HG02623 (cell line): ENCODE data around the gene APBA2.
"Not testable (repeated sequence)": the region's sequence is repeated elsewhere in the genome, so short reads cannot be mapped to it uniquely, and the experiment has no call there.

Experiments used
- ATAC-seq: cut with Tn5 transposase; IDR thresholded peaks from one replicate; pipeline ENCODE4 v1.9.1; 2021; ENCODE audit warnings: moderate library complexity; ENCODE audit not compliant: unreplicated experiment

The APBA2 gene

GRCh38 chr15:29142129-29142747 is 256.5 kb downstream of the APBA2 start:
- ATAC-seq = no peak

GRCh38 chr15:29143293-29143692 is 257.5 kb downstream of the APBA2 start:
- ATAC-seq = no peak

- ATAC-seq = no peak
These were observed 258.3 kb downstream of the APBA2 start for GRCh38 chr15:29143909-29144635.

GRCh38 chr15:29149738-29150075 is 263.9 kb downstream of the APBA2 start:
- no peak for ATAC-seq

- ATAC-seq = no peak
These were observed 265.0 kb downstream of the APBA2 start for GRCh38 chr15:29150515-29151483.

- no peak for ATAC-seq
These were observed 265.7 kb downstream of the APBA2 start for GRCh38 chr15:29151484-29151857.

GRCh38 chr15:29156521-29156920 is 270.7 kb downstream of the APBA2 start:
- ATAC-seq = no peak

GRCh38 chr15:29159771-29160455 is 274.1 kb downstream of the APBA2 start:
- ATAC-seq = no peak

GRCh38 chr15:29162411-29162810 is 276.6 kb downstream of the APBA2 start:
- ATAC-seq = no peak

GRCh38 chr15:29167122-29167521 is 281.3 kb downstream of the APBA2 start:
- ATAC-seq = not testable (repeated sequence)
